Measurements from ENCODE around the gene RAB3IP.

Gene RAB3IP

GRCh38 chr12:69738351-69739286 is at the start of gene RAB3IP:
Gene RAB3IP, plus strand, starts transcription at chr12:69738860. Its CDS starts 16,549 bp downstream, at chr12:69755409.
- TF ChIP-seq CTCF (IDR thresholded peaks at IDR 0.05; ENCODE audit: unreplicated experiment in 3 of 3), result peak; percentile 68 to 90 (median 71)
- Mint-ChIP-seq H3K4me1 (peaks cover 17% of the 10 kb centered on the region), H3K9me3 (no peaks in the 10 kb centered on the region), H3K4me3 (peak within 1 kb of the TSS; percentile 84 to 95 (median 88)), H3K27me3 (ENCODE audit: low read depth) (peaks cover 69% of the 10 kb centered on the region), H3K27ac (peak within 1 kb of the TSS; percentile 80 to 94 (median 85)), H3K36me3 (ENCODE audit: low read depth) (no peaks in the 10 kb centered on the region)

GRCh38 chr12:69689638-69690037 is 49.0 kb upstream of the RAB3IP start:
- H3K36me3 Mint-ChIP-seq (ENCODE audit: low read depth), result no peaks in the 10 kb centered on the region
- no peak overlapping the region for H3K4me3 Mint-ChIP-seq
- no peaks in the 10 kb centered on the region for H3K9me3 Mint-ChIP-seq
- no peak for TF ChIP-seq CTCF (IDR thresholded peaks at IDR 0.05; ENCODE audit: unreplicated experiment in 3 of 3)
- no peak overlapping the region for H3K27ac Mint-ChIP-seq
- no peaks in the 10 kb centered on the region for H3K27me3 Mint-ChIP-seq (ENCODE audit: low read depth)
- peaks cover 32% of the 10 kb centered on the region for H3K4me1 Mint-ChIP-seq

DNA sequence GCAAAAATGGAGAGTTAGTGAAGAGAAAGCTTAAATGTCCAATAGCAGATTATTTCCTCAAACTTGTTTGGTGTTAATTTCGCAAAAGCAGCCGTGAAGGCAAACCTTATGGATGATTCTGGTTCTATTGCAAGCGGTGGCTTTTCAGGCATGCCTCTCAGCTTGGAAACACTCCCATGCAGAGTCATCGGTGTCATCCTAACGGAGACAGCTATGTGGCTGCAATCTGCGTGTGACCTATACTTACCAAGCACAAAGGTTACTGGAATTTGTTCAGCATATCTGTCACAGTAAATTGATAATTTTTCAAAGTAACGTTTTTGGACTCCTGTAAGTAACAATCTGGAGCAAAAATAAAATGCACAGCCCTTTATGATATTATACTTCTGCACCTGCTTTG is 44.5 kb upstream of the RAB3IP start:
- TF ChIP-seq CTCF (IDR thresholded peaks at IDR 0.05; ENCODE audit: unreplicated experiment in 3 of 3), result no peak
- Mint-ChIP-seq H3K4me1 (peaks cover 8% of the 10 kb centered on the region), H3K36me3 (ENCODE audit: low read depth) (no peaks in the 10 kb centered on the region), H3K27ac (no peak overlapping the region), H3K4me3 (no peak overlapping the region), H3K27me3 (ENCODE audit: low read depth) (no peaks in the 10 kb centered on the region), H3K9me3 (no peaks in the 10 kb centered on the region)

GRCh38 chr12:69698054-69698453 is 40.6 kb upstream of the RAB3IP start:
- TF ChIP-seq CTCF (IDR thresholded peaks at IDR 0.05; ENCODE audit: unreplicated experiment in 3 of 3), result no peak
- peak overlapping the region in 2 of 3 experiments; percentile 22 to 90 for H3K4me3 Mint-ChIP-seq
- H3K36me3 Mint-ChIP-seq (ENCODE audit: low read depth), result no peaks in the 10 kb centered on the region
- no peaks in the 10 kb centered on the region for H3K27me3 Mint-ChIP-seq (ENCODE audit: low read depth)
- H3K4me1 Mint-ChIP-seq, result peaks cover 11% of the 10 kb centered on the region
- H3K9me3 Mint-ChIP-seq, result no peaks in the 10 kb centered on the region
- H3K27ac Mint-ChIP-seq, result no peak overlapping the region

DNA sequence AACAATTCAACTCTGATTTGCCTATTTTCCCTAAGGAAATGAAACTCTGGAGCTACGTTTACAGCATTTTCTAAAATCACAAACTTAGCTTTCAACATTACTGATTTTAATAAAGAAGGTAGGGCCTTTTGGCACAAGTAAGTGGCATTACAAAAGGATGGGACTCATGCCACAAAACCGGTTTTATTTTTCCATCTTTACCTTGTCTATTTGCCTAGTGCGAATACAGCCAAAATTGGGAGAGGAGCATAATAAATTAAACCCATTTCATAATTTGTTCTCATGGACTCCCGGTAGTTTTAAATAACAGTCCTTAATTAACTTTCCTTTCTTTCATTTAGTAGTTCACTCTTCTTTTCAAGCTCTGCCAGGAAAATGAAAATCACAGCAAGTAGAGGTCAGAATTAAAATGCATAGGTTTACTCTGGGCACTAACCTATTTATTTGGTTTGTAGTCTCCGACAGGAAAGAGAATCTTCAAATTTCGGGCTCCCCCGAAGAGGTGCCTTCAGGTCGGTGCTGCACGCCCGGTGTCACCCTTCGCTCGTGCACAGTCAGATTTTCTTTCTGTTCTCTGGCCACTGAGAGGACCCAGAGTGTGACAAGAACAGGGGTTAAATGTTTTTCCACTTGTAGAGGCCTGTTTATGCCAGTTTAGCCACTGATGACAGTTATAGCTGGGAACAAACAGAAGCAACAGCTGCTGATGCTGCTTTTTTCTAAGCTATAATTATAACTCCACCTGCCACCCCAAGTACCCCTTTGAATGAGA is 39.7 kb upstream of the RAB3IP start, which contains the start of gene BEST3:
Gene BEST3, minus strand, starts transcription at position 535 of the 772 bp plus-strand sequence. CDS start 1,505 bp downstream, outside the sequence.
- peaks cover 11% of the 10 kb centered on the region for H3K4me1 Mint-ChIP-seq
- peak within 1 kb of the TSS in 2 of 3 experiments; percentile 60 to 68 for H3K27ac Mint-ChIP-seq
- no peaks in the 10 kb centered on the region for H3K27me3 Mint-ChIP-seq (ENCODE audit: low read depth)
- no peak for TF ChIP-seq CTCF (IDR thresholded peaks at IDR 0.05; ENCODE audit: unreplicated experiment in 3 of 3)
- H3K36me3 Mint-ChIP-seq (ENCODE audit: low read depth), result no peaks in the 10 kb centered on the region
- no peaks in the 10 kb centered on the region for H3K9me3 Mint-ChIP-seq
- H3K4me3 Mint-ChIP-seq, result peak within 1 kb of the TSS; percentile 65 to 90 (median 83)

Data from nephron (organoid).